SK-N-SH (cell line): Measurements from ENCODE around the gene PIK3CA. TPM values are rescaled to one million over a fixed set of nuclear protein-coding genes. Genes with fewer than 3 reads are reported as not detected.

Experiments used
- CTCF ChIA-PET: fragments of 300-600, 350-600 bp; formaldehyde crosslinking; extraction: SDS; loops from one replicate; lab custom pipeline; 2021; lab: Yijun Ruan, JAX
- POLR2A ChIA-PET: fragments of 350-600 bp; sonication (Branson Sonifier 250); formaldehyde crosslinking; extraction: SDS; loops from one replicate; lab custom pipeline; 2020; ENCODE audit warnings: antibody characterized with exemption, inconsistent platforms; lab: Yijun Ruan, JAX
- DNase-seq: peaks from one replicate; pipeline ENCODE4 v3.0.0; 2012
- H2AFZ ChIP-seq: fragments of 200-600 bp; sonication (generic); 2 replicates; pipeline ENCODE4 v1.8.1; 2016; ENCODE audit warnings: antibody characterized with exemption, mild to moderate bottlenecking, low read depth
- H3F3A ChIP-seq: fragments of 200-600 bp; sonication (generic); replicated peaks from 2 replicates; pipeline ENCODE3; 2016; ENCODE audit warnings: antibody characterized with exemption, mild to moderate bottlenecking; ENCODE audit not compliant: insufficient read depth
- H3K27ac ChIP-seq, 2 experiments: fragments of 200-500 bp in 1 of 2; fragments of 200-600 bp in 1 of 2; sonication (Bioruptor generic) in 1 of 2; sonication (generic), shearing (Covaris generic) in 1 of 2; 2 replicates each; pipeline versions ENCODE4 v1.5.1 to v1.6.1; 2014 to 2016; ENCODE audit warnings: low read depth in 2 of 2, inconsistent platforms in 1 of 2, low read length in 1 of 2, mild to moderate bottlenecking in 1 of 2, mixed read lengths in 1 of 2
- H3K27me3 ChIP-seq: fragments of 200-600 bp; sonication (generic), shearing (Covaris generic); 2 replicates; pipeline ENCODE4 v1.6.1; 2016; ENCODE audit warnings: mixed run types; ENCODE audit not compliant: insufficient read depth
- H3K36me3 ChIP-seq, 2 experiments: fragments of 200-500 bp in 1 of 2; fragments of 200-600 bp in 1 of 2; sonication (Bioruptor generic) in 1 of 2; sonication (generic) in 1 of 2; replicated peaks in 1 of 2; 2 replicates each; pipeline versions ENCODE3 to v1.5.1; 2014 to 2016; ENCODE audit warnings: low read length in 1 of 2, mild to moderate bottlenecking in 1 of 2; ENCODE audit not compliant: insufficient read depth in 2 of 2, control insufficient read depth in 1 of 2
- H3K4me1 ChIP-seq, 2 experiments: fragments of 200-500 bp in 1 of 2; fragments of 200-600 bp in 1 of 2; sonication (Bioruptor generic) in 1 of 2; sonication (generic), shearing (Covaris generic) in 1 of 2; 2 replicates each; pipeline versions ENCODE4 v1.5.1 to v1.6.1; 2014 to 2016; ENCODE audit warnings: low read depth in 1 of 2, low read length in 1 of 2, mixed run types in 1 of 2; ENCODE audit not compliant: insufficient read depth in 2 of 2, control insufficient read depth in 1 of 2
- H3K4me2 ChIP-seq: fragments of 200-600 bp; sonication (generic), shearing (Covaris generic); 2 replicates; pipeline ENCODE4 v1.6.1; 2017; ENCODE audit warnings: mixed run types
- H3K4me3 ChIP-seq, 2 experiments: fragments of 200-500 bp in 1 of 2; fragments of 200-600 bp in 1 of 2; sonication (Bioruptor generic) in 1 of 2; sonication (generic), shearing (Covaris generic) in 1 of 2; 2 replicates each; pipeline versions ENCODE4 v1.5.1 to v1.8.1; 2014 to 2016; ENCODE audit warnings: low read depth in 2 of 2, inconsistent platforms in 1 of 2, low read length in 1 of 2, mild to moderate bottlenecking in 1 of 2, mixed read lengths in 1 of 2, moderate library complexity in 1 of 2
- H3K79me2 ChIP-seq: fragments of 200-600 bp; sonication (generic); 2 replicates; pipeline ENCODE4 v1.8.1; 2017; ENCODE audit warnings: mild to moderate bottlenecking; ENCODE audit not compliant: insufficient read depth
- H3K9ac ChIP-seq: fragments of 200-600 bp; sonication (generic); 2 replicates; pipeline ENCODE4 v1.6.1; 2017; ENCODE audit warnings: mixed run types
- H3K9me2 ChIP-seq: fragments of 200-600 bp; sonication (generic); 2 replicates; pipeline ENCODE4 v1.6.1; 2017; ENCODE audit warnings: mixed run types
- H3K9me3 ChIP-seq: fragments of 200-600 bp; sonication (generic); 2 replicates; pipeline ENCODE4 v1.6.1; 2017; ENCODE audit warnings: mixed run types, mild to moderate bottlenecking, moderate library complexity
- H4K20me1 ChIP-seq: fragments of 200-600 bp; sonication (generic); 2 replicates; pipeline ENCODE4 v1.6.1; 2017; ENCODE audit warnings: mild to moderate bottlenecking, mixed run types; ENCODE audit not compliant: insufficient read depth
- CHD2 ChIP-seq: fragments of 150-350 bp; IDR thresholded peaks from 2 replicates; pipeline ENCODE4 v1.6.1; 2018; ENCODE audit warnings: low read length; ENCODE audit not compliant: partially characterized antibody
- ELF1 ChIP-seq: IDR thresholded peaks from 2 replicates; pipeline ENCODE4 v1.4.0; 2012
- EP300 ChIP-seq, 2 experiments: IDR thresholded peaks; 2 replicates each; pipeline versions ENCODE4 v1.4.0 to v1.6.1; 2012; ENCODE audit warnings: borderline replicate concordance in 1 of 2, low read depth in 1 of 2, low read length in 1 of 2
- EZH2phosphoT487 ChIP-seq: fragments of 200-600 bp; sonication (generic); IDR thresholded peaks from 2 replicates; pipeline ENCODE4 v1.6.1; 2017; ENCODE audit warnings: low read depth, mixed run types, mild to moderate bottlenecking, antibody characterized with exemption, moderate library complexity, borderline replicate concordance
- FOSL2 ChIP-seq: IDR thresholded peaks from 2 replicates; pipeline ENCODE4 v1.4.0; 2012; ENCODE audit warnings: low read depth, mild to moderate bottlenecking, moderate library complexity, borderline replicate concordance
- GATA2 ChIP-seq: sonication (generic); formaldehyde crosslinking; IDR thresholded peaks from 2 replicates; pipeline ENCODE4 v1.5.0; 2020; ENCODE audit warnings: mild to moderate bottlenecking, missing genetic modification reagents
- MEF2A ChIP-seq: IDR thresholded peaks from 2 replicates; pipeline ENCODE4 v1.4.0; 2012; ENCODE audit warnings: low read depth, borderline replicate concordance
- POLR2AphosphoS5 ChIP-seq: IDR thresholded peaks from 2 replicates; pipeline ENCODE4 v1.6.1; 2012; ENCODE audit warnings: low read depth, low read length
- RAD21 ChIP-seq: IDR thresholded peaks from 2 replicates; pipeline ENCODE4 v1.6.1; 2012; ENCODE audit warnings: mild to moderate bottlenecking, low read length
- REST ChIP-seq: IDR thresholded peaks from 2 replicates; pipeline ENCODE4 v1.6.1; 2012; ENCODE audit warnings: mild to moderate bottlenecking, low read depth, low read length, moderate library complexity
- RFX5 ChIP-seq: IDR thresholded peaks from 2 replicates; pipeline ENCODE4 v1.6.1; 2012; ENCODE audit warnings: mild to moderate bottlenecking, improper control_type of control experiment, low read length
- SMC3 ChIP-seq: IDR thresholded peaks from 2 replicates; pipeline ENCODE4 v1.6.1; 2012; ENCODE audit warnings: low read depth, low read length, improper control_type of control experiment
- TEAD4 ChIP-seq: IDR thresholded peaks from 2 replicates; pipeline ENCODE4 v1.4.0; 2012; ENCODE audit warnings: mild to moderate bottlenecking, borderline replicate concordance; ENCODE audit not compliant: insufficient read depth
- USF2 ChIP-seq: fragments of 150-350 bp; IDR thresholded peaks from 2 replicates; pipeline ENCODE4 v1.6.1; 2017; ENCODE audit warnings: antibody characterized with exemption, low read length, low read depth, borderline replicate concordance
- ZBTB33 ChIP-seq: IDR thresholded peaks from 2 replicates; pipeline ENCODE4 v1.4.0; 2012; ENCODE audit warnings: low read depth, borderline replicate concordance
- WGBS: methylation state at CpG from one replicate; pipeline ENCODE4 v1.1.6; 2017; ENCODE audit warnings: low lambda C conversion rate; 5-methylcytosine and 5-hydroxymethylcytosine counted together
- polyA plus RNA-seq, 3 experiments: library from polyadenylated mRNA; depleted of rRNA; stranded (reverse); fragments of >200 nt; gene quantifications; 2 replicates each; pipeline ENCODE4 v1.2.3, GENCODE V29; 2012

The PIK3CA gene
- polyA plus RNA-seq, 1 of the 3 experiments (the other 2 are of a cell fraction) = 3.2 TPM

- no peak for TF ChIP-seq RAD21
- TF ChIP-seq MEF2A = no peak
- no peak for TF ChIP-seq EZH2phosphoT487
- no peak for TF ChIP-seq CHD2
- no peak for TF ChIP-seq USF2
- TF ChIP-seq POLR2AphosphoS5 = no peak
- TF ChIP-seq GATA2 (CRISPR knock-in tag) = no peak
- TF ChIP-seq REST = no peak
- TF ChIP-seq FOSL2 = no peak
- no peak for TF ChIP-seq ELF1
- TF ChIP-seq EP300 (IDR thresholded peaks at IDR 0.05; ENCODE audit: borderline replicate concordance in 1 of 2, low read depth in 1 of 2, low read length in 1 of 2) = no peak
- no peak for TF ChIP-seq ZBTB33
- no peak for TF ChIP-seq SMC3
- TF ChIP-seq RFX5 = no peak
- no peak for TF ChIP-seq TEAD4
- Histone ChIP-seq H3K9ac (no peak within 1 kb of the TSS), H3F3A (no peaks in the 10 kb centered on the region), H2AFZ (no peak within 1 kb of the TSS), H3K4me2 (no peak within 1 kb of the TSS), H3K36me3 (no peaks in the 10 kb centered on the region), H3K9me3 (no peaks in the 10 kb centered on the region), H3K9me2 (no peaks in the 10 kb centered on the region), H3K27ac (no peak within 1 kb of the TSS), H3K4me1 (no peaks in the 10 kb centered on the region), H3K4me3 (no peak within 1 kb of the TSS), H4K20me1 (no peaks in the 10 kb centered on the region), H3K27me3 (no peaks in the 10 kb centered on the region), H3K79me2 (no peaks in the 10 kb centered on the region)
- 82% methylated on average over 6 of the region's 6 CpGs for WGBS
- ChIA-PET CTCF (no interaction called here), POLR2A (no interaction called here)
- no peak for DNase-seq
Measured at GRCh38 chr3:179250803-179251476, 102.8 kb downstream of the PIK3CA start, which contains the start of gene KCNMB3. TSS of gene KCNMB3 (minus strand) at chr3:179251114. CDS start at chr3:179250990, 124 bp downstream.
